Measurements from ENCODE around the gene RRAS2.

The RRAS2 gene

DNA sequence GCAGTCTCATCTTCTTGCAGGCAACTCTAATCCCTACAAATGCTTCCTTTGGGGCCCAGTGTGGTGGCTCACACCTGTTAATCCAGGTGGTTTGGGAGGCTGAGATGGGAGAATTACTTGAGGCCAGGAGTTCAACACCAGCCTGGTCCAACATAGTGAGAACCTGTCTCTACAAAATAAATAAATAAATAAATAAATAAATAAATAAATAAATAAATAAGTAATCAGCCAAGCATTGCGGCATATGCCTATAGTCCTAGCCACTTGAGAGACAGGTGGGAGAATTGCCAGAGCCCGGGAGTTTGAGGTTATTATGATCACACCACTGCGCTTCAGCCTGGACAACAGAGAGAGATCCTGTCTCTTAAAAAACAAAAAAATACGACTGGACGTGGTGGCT is 34.1 kb upstream of the RRAS2 start:
- in situ Hi-C loops (cut with HindIII; ENCODE audit: low pct_ligation_motif_present, low sequenced_read_pairs): no loop called here
- no peak overlapping the region for H3K4me3 ChIP-seq (ENCODE audit: low read depth, low read length)
- no peak overlapping the region for H3K27ac ChIP-seq
- no peaks in the 10 kb centered on the region for H3K36me3 ChIP-seq (replicated peaks)
- no peaks in the 10 kb centered on the region for H3K27me3 ChIP-seq (replicated peaks)
- TF ChIP-seq, protein P1, sequence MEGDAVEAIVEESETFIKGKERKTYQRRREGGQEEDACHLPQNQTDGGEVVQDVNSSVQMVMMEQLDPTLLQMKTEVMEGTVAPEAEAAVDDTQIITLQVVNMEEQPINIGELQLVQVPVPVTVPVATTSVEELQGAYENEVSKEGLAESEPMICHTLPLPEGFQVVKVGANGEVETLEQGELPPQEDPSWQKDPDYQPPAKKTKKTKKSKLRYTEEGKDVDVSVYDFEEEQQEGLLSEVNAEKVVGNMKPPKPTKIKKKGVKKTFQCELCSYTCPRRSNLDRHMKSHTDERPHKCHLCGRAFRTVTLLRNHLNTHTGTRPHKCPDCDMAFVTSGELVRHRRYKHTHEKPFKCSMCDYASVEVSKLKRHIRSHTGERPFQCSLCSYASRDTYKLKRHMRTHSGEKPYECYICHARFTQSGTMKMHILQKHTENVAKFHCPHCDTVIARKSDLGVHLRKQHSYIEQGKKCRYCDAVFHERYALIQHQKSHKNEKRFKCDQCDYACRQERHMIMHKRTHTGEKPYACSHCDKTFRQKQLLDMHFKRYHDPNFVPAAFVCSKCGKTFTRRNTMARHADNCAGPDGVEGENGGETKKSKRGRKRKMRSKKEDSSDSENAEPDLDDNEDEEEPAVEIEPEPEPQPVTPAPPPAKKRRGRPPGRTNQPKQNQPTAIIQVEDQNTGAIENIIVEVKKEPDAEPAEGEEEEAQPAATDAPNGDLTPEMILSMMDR (IDR thresholded peaks at IDR 0.05; ENCODE audit: low read depth, low read length, missing control alignments): no peak
- no peak for DNase-seq

DNA sequence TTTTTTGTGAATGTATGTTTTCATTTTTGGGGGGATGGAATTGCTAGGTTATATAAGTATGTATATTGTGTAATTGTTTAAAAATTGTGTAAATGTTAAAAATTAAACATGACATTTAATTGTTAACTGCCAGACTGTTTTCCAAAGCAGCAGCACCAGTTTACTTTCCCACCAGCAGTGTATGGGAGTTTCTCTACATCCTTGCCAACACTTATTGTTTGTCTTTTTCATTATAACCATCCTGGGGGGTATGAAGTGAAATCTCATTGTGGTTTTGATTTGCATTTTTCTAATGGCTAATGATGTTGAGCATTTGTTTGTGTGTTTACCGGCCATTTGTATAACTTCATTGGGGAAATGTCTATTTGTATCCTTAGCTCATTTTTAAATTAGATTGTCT is 31.7 kb upstream of the RRAS2 start:
- Histone ChIP-seq H3K4me3 (ENCODE audit: low read depth, low read length) (no peak overlapping the region), H3K27ac (no peak overlapping the region), H3K27me3 (replicated peaks) (no peaks in the 10 kb centered on the region), H3K36me3 (replicated peaks) (no peaks in the 10 kb centered on the region)
- TF ChIP-seq, protein P1 (IDR thresholded peaks at IDR 0.05; ENCODE audit: low read depth, low read length, missing control alignments): no peak
- no peak for DNase-seq
- in situ Hi-C loops (cut with HindIII; ENCODE audit: low pct_ligation_motif_present, low sequenced_read_pairs): no loop called here

GRCh38 chr11:14388352-14388751 is 29.4 kb upstream of the RRAS2 start:
- no peak overlapping the region for H3K27ac ChIP-seq
- in situ Hi-C loops (cut with HindIII; ENCODE audit: low pct_ligation_motif_present, low sequenced_read_pairs): no loop called here
- H3K36me3 ChIP-seq (replicated peaks): no peaks in the 10 kb centered on the region
- DNase-seq: no peak
- no peak overlapping the region for H3K4me3 ChIP-seq (ENCODE audit: low read depth, low read length)
- no peaks in the 10 kb centered on the region for H3K27me3 ChIP-seq (replicated peaks)
- TF ChIP-seq, protein P1 (IDR thresholded peaks at IDR 0.05; ENCODE audit: low read depth, low read length, missing control alignments): no peak

DNA sequence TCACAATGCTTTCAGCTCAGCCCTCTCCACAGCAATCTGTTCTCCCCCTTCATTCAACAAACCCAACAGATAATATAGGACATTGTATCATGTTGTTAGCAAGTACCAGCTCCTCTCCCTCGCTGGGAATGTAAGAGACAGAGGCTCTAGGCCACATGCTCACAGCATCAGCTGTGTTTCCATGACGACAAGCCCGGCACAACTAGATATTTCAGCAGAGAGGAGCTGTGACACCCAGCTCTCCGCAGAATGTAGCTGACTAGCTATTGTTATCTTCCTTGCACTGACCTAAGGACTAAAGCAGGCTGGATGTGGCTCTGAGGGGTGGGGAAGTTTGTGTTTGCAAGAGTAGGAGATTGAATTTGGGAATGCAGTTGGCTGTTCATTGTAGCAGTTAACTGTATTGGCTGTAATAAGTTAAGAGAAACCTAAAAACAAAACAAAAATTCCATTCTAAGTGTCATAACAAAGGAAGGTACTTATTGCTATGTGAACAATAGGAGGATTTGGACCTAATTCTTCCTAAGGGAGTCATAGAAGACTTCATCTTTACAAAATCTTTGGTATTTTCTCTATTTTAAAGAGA is 28.0 kb upstream of the RRAS2 start:
- peak; percentile 98 for DNase-seq
- H3K4me3 ChIP-seq (ENCODE audit: low read depth, low read length): no peak overlapping the region
- in situ Hi-C loops (cut with HindIII; ENCODE audit: low pct_ligation_motif_present, low sequenced_read_pairs): no loop called here
- H3K36me3 ChIP-seq (replicated peaks): no peaks in the 10 kb centered on the region
- H3K27me3 ChIP-seq (replicated peaks): no peaks in the 10 kb centered on the region
- TF ChIP-seq, protein P1 (IDR thresholded peaks at IDR 0.05; ENCODE audit: low read depth, low read length, missing control alignments): no peak
- H3K27ac ChIP-seq: no peak overlapping the region

DNA sequence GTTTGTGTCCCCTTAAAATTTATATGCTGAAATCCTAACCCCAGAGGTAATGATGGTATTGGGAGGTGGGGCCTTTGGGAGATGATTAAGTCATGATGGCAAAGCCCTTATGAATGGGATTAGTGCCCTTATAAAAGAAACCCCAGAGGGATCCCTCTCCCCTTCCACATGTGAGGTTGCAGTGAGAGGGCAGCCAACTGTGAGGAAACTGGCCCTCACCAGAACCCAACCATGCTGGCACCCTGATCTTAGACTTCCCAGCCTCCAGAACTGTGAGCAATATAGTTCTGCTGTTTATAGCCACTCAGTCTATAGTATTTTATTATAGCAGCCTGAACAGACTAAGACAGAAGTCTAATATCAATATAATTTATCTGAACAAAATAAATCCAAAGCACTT is 27.1 kb upstream of the RRAS2 start:
- no peaks in the 10 kb centered on the region for H3K36me3 ChIP-seq (replicated peaks)
- in situ Hi-C loops (cut with HindIII; ENCODE audit: low pct_ligation_motif_present, low sequenced_read_pairs): no loop called here
- H3K4me3 ChIP-seq (ENCODE audit: low read depth, low read length): no peak overlapping the region
- TF ChIP-seq, protein P1 (IDR thresholded peaks at IDR 0.05; ENCODE audit: low read depth, low read length, missing control alignments): no peak
- no peak overlapping the region for H3K27ac ChIP-seq
- DNase-seq: no peak
- no peaks in the 10 kb centered on the region for H3K27me3 ChIP-seq (replicated peaks)

GRCh38 chr11:14384338-14384737 is 25.4 kb upstream of the RRAS2 start:
- in situ Hi-C loops (cut with HindIII; ENCODE audit: low pct_ligation_motif_present, low sequenced_read_pairs): no loop called here
- no peaks in the 10 kb centered on the region for H3K36me3 ChIP-seq (replicated peaks)
- H3K27ac ChIP-seq: no peak overlapping the region
- TF ChIP-seq, protein P1 (IDR thresholded peaks at IDR 0.05; ENCODE audit: low read depth, low read length, missing control alignments): no peak
- no peak for DNase-seq
- H3K27me3 ChIP-seq (replicated peaks): no peaks in the 10 kb centered on the region
- H3K4me3 ChIP-seq (ENCODE audit: low read depth, low read length): no peak overlapping the region
